ENCODE measurements around the gene CFHR3. TPM values are rescaled to one million over a fixed set of nuclear protein-coding genes. Genes with fewer than 3 reads are reported as not detected.

Gene CFHR3
- 1 to 10 TPM in 1 of 4 donors, under 1 TPM in 3; 0.21 to 3.0 (median 0.62) TPM for total RNA-seq

DNA sequence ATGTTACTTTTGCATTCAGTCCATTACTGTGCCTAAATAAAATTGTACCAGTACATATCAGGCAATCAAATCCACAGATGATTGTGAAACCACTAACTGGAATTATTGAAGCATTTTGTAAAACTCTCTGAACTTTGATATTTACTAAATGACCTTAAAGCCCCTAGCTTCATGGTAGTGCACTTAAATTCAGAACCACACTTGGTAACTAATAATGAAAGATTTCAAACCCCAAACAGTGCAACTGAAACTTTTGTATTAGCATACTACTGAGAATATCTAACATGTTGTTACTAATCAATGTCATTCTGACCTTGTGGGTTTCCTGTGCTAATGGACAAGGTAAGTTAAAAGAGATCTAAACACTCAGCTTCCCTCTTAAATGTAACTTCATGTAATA, at the start of gene CFHR3:
CFHR3 (plus strand) TSS at position 238 of the 400 bp plus-strand sequence; CDS start at position 285, 47 bp downstream.
- no peaks in the 10 kb centered on the region for H3K27me3 ChIP-seq
- H3K4me1 ChIP-seq = no peaks in the 10 kb centered on the region
- no peak for DNase-seq (ENCODE audit: low spot score in 2 of 2)
- H3K4me3 ChIP-seq = no peak within 1 kb of the TSS
- TF ChIP-seq POLR2A (IDR thresholded peaks at IDR 0.05) = no peak
- TF ChIP-seq, protein P1, sequence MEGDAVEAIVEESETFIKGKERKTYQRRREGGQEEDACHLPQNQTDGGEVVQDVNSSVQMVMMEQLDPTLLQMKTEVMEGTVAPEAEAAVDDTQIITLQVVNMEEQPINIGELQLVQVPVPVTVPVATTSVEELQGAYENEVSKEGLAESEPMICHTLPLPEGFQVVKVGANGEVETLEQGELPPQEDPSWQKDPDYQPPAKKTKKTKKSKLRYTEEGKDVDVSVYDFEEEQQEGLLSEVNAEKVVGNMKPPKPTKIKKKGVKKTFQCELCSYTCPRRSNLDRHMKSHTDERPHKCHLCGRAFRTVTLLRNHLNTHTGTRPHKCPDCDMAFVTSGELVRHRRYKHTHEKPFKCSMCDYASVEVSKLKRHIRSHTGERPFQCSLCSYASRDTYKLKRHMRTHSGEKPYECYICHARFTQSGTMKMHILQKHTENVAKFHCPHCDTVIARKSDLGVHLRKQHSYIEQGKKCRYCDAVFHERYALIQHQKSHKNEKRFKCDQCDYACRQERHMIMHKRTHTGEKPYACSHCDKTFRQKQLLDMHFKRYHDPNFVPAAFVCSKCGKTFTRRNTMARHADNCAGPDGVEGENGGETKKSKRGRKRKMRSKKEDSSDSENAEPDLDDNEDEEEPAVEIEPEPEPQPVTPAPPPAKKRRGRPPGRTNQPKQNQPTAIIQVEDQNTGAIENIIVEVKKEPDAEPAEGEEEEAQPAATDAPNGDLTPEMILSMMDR (IDR thresholded peaks at IDR 0.05) = no peak
- H3K9me3 ChIP-seq = no peaks in the 10 kb centered on the region
- no peaks in the 10 kb centered on the region for H3K36me3 ChIP-seq
- H3K27ac ChIP-seq = no peak within 1 kb of the TSS

DNA sequence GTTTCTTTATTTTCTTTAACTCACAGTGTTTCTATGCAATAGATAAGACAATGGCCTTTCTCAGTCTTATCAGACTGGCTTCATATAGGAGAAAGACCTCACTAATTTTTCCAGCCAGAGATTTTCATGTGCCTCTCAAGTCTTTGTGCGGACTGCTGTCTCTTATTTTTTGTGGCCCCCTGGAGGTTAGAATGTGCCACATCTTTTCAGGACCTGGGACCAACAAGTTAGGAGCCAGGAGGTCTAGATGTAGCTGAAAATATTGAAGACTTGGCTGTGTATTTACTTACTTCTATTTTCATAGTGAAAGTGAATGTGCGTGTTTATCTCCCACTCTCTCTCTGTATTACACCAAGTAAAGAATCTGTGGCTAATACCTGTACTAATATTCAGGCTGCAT, 42.1 kb upstream of the CFHR3 start:
- DNase-seq (ENCODE audit: low spot score in 2 of 2) = no peak
- Histone ChIP-seq H3K27ac (no peak overlapping the region), H3K4me3 (no peak overlapping the region), H3K9me3 (peaks cover 0 to 6% (median 0%) of the 10 kb centered on the region in 4 donors), H3K36me3 (peaks cover 0 to 35% (median 0%) of the 10 kb centered on the region in 3 donors), H3K4me1 (no peaks in the 10 kb centered on the region), H3K27me3 (no peaks in the 10 kb centered on the region)
- no peak for TF ChIP-seq POLR2A (IDR thresholded peaks at IDR 0.05)
- no peak for TF ChIP-seq EP300 (IDR thresholded peaks at IDR 0.05)
- TF ChIP-seq, protein P1 (IDR thresholded peaks at IDR 0.05) = no peak
- WGBS, 2 donors = 94 to 95% methylated on average over 2 of the region's 2 CpGs

DNA sequence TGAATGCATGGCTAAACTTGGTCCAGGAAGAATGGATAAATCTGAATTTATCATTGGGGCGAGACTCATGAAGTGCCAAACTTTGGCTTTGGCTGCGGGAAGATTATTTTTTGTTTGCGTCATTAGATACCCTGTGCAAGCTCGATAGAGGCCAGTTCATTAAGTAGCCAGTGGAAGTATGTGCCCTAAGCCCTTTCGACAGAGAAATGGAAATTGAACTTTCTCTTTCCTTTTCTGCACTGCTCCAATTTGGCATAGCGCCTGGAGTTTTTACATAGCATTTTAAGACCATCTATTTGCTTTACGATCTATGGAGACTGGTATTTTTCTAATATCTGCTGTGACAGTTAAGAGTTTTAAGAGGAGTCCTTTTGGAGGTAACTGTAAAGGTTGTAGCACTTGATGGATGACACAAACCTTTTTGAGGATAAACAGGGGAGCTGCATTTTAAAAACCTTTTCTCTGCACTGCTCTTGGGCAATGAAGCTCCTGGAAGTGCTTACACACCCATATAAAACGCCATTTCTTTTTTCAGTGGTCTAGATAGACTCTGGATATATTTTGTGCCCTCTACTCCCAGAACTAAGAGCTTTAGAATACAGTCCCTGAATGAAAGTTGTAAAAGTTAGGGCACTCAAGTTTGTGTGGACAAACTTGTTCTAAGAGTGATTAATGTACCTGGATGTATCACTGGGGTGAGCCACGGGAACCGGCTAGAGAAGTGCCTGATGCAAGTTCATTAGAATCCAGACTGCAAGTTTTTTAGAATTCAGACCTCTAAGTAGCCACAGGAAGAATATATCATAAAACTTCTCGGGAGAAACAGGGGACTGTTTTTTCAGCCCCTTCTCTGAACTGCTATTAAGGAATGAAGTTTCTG, 41.3 kb upstream of the CFHR3 start:
- Histone ChIP-seq H3K4me1 (no peaks in the 10 kb centered on the region), H3K9me3 (peaks cover 0 to 7% (median 0%) of the 10 kb centered on the region in 4 donors), H3K4me3 (no peak overlapping the region), H3K27ac (no peak overlapping the region), H3K27me3 (no peaks in the 10 kb centered on the region), H3K36me3 (peaks cover 0 to 40% (median 0%) of the 10 kb centered on the region in 3 donors)
- WGBS, 2 donors = 83 to 85% methylated on average over 11 of the region's 11 CpGs
- DNase-seq (ENCODE audit: low spot score in 2 of 2) = no peak
- TF ChIP-seq POLR2A (IDR thresholded peaks at IDR 0.05) = no peak
- TF ChIP-seq, protein P1 (IDR thresholded peaks at IDR 0.05) = no peak
- TF ChIP-seq EP300 (IDR thresholded peaks at IDR 0.05) = no peak

DNA sequence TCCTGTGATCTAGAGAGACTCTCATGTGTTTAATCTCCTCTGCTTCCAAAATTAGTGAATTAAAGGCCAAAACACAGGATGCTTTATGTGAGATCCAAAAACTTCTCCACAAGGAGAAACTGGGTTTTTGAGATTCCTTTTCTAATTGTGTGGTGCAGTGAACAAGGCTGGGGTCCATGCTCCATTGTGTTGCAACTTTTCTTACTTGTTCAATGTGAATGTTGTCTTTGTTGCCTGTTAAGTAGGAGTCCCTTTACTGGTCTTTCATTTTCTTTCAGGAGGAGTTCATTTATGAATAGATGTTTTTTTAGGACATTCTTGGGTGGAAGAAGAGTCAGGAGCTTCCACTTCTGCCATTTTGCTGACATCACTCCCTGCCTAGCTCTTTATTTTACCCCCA, 40.6 kb upstream of the CFHR3 start:
- Histone ChIP-seq H3K27ac (no peak overlapping the region), H3K27me3 (no peaks in the 10 kb centered on the region), H3K4me3 (no peak overlapping the region), H3K4me1 (no peaks in the 10 kb centered on the region), H3K36me3 (peaks cover 0 to 44% (median 0%) of the 10 kb centered on the region in 3 donors), H3K9me3 (peaks cover 0 to 14% (median 0%) of the 10 kb centered on the region in 4 donors)
- no peak for DNase-seq (ENCODE audit: low spot score in 2 of 2)
- TF ChIP-seq, protein P1 (IDR thresholded peaks at IDR 0.05) = no peak
- TF ChIP-seq EP300 (IDR thresholded peaks at IDR 0.05) (no peak), POLR2A (IDR thresholded peaks at IDR 0.05) (no peak)

DNA sequence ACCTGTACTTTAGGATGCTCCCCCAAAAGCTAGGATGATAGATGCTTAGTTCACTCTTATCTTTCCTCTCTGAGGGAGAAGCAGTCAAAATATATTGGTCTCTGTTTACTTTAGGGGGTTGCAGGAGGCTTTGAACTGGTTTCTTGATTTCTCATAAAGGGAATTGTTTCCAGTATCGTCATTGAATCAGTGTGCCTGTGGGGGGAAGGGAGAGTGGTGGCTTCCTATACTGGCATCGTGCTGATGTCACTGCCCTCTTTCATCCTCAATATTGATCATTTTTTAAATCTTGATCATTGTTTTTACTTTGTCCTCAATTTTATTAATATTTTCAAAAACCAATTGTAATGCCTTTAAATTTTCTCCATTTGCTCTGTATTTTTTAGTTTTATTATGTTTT, 40.2 kb upstream of the CFHR3 start:
- no peak for TF ChIP-seq EP300 (IDR thresholded peaks at IDR 0.05)
- TF ChIP-seq POLR2A (IDR thresholded peaks at IDR 0.05) = no peak
- TF ChIP-seq, protein P1 (IDR thresholded peaks at IDR 0.05) = no peak
- H3K4me1 ChIP-seq = no peaks in the 10 kb centered on the region
- peaks cover 0 to 15% (median 0%) of the 10 kb centered on the region in 4 donors for H3K9me3 ChIP-seq
- no peaks in the 10 kb centered on the region for H3K27me3 ChIP-seq
- 70 to 74% methylated on average over 2 of the region's 2 CpGs for WGBS, 2 donors
- no peak overlapping the region for H3K4me3 ChIP-seq
- DNase-seq (ENCODE audit: low spot score in 2 of 2) = no peak
- H3K36me3 ChIP-seq = peaks cover 0 to 45% (median 0%) of the 10 kb centered on the region in 3 donors
- no peak overlapping the region for H3K27ac ChIP-seq
